NCI-H345 (cell line): ENCODE results near the gene SPOCK2.
"Not testable (repeated sequence)": the region's sequence is repeated elsewhere in the genome, so short reads cannot be mapped to it uniquely, and the experiment has no call there.

Experiments
- DNase-seq: peaks from one replicate; lab custom pipeline; 2025; lab: John Stamatoyannopoulos, UW

Gene SPOCK2, protein sequence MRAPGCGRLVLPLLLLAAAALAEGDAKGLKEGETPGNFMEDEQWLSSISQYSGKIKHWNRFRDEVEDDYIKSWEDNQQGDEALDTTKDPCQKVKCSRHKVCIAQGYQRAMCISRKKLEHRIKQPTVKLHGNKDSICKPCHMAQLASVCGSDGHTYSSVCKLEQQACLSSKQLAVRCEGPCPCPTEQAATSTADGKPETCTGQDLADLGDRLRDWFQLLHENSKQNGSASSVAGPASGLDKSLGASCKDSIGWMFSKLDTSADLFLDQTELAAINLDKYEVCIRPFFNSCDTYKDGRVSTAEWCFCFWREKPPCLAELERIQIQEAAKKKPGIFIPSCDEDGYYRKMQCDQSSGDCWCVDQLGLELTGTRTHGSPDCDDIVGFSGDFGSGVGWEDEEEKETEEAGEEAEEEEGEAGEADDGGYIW

DNA sequence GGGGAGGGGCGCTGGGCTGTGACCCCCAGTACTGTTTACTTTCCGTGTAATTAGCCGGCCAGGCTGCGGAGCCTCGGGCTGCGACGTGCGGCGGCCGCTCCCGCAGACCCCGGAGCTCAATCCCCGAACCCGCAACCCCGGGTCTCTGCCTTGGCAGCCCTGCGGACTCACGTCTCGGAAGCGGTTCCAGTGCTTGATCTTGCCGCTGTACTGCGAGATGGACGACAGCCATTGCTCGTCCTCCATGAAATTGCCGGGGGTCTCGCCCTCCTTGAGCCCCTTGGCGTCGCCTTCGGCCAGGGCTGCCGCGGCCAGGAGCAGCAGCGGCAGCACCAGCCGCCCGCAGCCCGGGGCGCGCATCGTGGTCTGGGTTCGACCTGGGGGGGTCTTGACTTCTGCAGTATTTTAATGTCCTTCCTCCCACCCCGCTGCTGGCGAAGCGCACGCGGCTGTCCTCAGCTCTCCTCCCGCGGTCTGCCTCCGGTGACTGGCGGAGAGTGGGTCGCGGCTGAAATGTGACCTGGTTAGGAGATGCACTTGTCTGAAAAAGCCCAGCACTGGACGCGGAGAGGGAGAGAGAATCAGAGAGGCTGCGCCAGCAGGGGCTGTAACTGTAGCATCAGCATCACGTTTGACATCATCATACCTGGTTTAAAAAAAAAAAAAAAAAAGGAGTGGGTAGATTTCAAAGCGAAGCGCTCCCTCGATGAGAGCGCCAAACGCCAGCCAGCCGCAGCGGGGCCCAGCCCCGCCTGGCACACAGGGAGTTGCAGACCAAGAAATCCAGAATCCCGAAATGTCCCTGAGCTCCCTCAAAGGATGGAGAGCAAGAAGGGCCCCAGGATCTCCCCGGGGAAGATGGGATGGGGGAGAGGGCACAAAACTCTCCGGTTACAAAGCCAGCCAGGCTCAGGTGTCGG, at the start of gene SPOCK2:
Gene SPOCK2 (minus strand): TSS at position 583 of the 920 bp plus-strand sequence. CDS start 223 bp downstream, at position 360.
- DNase-seq, result peak; percentile 9

DNA sequence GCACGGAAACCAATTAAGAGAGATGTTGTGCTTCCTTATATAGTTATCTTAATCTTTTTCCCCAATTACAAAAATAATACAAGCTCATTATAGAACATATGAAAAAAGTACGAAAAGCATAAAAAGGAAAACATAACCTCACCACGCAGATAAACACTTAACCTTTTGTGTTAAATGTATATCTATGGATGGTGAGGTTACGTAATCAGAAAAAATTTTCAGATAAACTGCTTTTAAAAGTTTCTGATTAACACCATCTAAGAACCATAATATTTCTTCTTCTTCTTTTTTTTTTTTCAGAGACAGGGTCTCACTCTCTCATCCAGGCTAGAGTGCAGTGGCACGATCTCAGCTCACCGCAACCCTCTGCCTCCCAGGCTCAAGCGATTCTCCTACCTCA, 49.2 kb upstream of the SPOCK2 start:
- no peak for DNase-seq

DNA sequence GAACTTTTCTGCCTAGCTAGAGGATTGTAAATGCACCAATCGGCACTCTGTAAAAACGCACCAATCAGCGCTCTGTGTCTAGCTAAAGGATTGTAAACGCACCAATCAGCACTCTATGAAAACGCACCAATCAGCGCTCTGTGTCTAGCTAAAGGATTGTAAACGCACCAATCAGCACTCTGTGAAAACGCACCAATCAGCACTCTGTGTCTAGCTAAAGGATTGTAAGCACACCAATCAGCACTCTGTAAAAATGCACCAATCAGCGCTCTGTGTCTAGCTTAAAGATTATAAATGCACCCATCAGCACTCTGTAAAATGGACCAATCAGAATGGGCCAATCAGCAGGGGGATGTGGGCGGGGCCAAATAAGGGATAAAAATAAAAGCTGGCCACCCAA, 47.9 kb upstream of the SPOCK2 start:
- not testable (repeated sequence) for DNase-seq

DNA sequence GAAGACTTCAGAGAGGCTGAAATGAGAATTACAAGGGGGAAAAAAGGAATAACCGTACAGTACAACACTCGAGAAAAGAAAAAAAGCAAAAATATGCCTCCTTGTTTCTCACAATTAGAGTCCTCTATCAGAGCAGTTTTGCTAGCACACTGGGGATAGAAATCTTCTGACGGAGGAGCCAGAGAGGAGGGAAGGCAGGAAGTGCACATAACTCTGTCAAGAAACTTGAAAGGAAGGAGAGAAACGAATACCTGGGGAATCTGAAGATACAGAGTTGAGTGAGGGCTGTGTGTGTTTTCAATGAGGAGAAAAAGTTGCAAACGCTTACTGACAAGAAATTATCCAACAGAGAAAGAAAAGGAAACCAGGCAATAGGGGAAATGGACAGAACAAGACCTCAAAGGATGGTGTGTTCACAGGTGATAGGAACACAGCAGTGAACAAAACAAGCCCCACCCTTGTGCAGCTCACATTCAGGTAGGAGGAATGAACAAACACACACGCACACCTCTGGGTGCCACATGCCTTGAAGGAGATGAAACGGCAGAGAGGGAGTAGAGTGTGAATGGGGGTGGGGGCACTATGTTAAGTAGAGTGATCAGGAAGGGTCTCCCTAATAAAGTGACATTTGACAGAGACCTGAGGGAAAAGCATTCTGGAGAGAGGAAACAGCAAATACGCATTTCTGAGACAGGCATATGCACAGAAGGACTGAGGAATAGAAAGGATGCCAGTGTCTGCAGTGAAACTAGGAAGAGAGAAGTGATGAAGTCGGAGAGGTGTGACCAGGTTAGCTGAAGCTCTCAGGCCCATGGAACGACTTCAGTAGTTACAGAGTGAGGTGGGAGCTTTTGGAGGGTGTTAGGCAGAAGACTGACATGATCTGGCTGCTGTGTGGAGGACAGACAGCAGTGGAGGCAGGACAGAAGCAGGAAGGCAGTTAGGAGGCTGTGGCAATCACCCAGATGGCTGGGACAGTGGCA, 46.7 kb upstream of the SPOCK2 start:
- DNase-seq, result no peak

DNA sequence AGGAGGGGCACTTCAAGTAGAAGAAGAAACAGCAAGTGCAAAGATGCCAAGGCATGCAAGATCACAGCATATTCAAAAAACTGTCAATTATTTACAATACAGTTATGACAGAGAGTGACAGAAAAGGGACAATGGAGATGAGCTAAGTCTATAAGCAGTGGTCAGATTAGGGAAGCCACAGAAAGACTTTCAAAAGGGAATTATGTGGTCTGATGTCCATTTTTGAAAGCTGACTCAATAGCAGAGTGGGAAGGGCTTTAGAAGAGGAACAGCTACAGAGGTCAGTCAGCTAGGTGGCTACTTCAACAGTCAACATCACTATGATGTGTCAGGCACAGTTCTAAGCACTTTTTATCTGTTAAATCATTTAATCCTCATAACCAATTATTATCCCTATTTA, 45.2 kb upstream of the SPOCK2 start:
- no peak for DNase-seq

DNA sequence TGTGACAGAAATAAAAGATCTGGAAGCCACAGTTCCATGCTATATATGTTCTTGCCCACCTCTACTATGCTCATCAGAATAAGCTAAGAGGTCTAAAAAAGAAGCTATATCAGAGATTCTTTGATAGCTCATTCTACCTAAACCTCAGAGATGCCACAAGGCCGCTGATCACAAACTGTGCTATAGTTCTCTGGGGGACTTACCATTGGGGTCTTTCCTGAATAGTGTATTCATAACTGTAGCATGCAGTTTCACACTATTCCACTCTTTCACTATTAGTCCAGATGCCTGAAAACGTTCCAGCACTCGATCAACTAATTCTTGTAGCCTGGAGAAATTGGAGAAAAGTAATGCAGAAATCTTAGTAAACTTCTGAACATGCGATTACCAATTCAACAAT, 44.5 kb upstream of the SPOCK2 start:
- DNase-seq, result no peak

DNA sequence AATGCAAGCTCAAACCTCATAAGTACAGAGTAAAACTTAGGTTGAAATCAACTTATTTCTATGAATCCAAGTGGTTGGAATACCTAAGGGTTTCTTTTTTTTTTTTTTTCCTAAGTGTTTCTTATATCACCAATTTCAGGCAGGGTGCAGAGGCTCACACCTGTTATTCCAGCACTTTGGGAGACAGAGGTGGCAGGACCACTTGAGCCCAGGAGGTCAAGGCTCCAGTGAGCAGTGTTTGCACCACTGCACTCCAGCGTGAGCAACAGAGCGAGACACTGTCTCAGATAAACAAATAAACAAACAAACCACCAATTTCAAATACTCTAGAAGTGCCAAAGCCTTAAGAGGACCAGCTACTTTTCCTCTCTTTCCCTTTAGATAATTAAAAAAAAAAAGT, 39.2 kb upstream of the SPOCK2 start:
- no peak for DNase-seq

DNA sequence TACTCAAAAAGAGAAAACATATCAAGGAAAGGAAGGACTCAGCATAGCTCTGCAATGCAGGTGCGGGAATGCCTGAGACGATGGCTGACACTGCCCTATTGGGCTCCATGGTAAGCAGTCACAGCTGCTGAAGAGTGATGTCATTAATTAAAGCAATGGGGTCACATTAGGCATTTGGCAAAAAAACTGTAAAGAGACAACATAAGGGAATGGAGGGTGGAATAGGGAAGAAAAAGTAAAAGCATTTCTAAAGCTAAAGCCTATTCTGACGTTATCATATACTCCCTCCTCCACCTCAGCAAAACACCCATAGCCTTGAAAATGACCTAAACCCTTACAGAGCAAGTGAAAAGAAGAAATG, 38.5 kb upstream of the SPOCK2 start:
- DNase-seq, result no peak

DNA sequence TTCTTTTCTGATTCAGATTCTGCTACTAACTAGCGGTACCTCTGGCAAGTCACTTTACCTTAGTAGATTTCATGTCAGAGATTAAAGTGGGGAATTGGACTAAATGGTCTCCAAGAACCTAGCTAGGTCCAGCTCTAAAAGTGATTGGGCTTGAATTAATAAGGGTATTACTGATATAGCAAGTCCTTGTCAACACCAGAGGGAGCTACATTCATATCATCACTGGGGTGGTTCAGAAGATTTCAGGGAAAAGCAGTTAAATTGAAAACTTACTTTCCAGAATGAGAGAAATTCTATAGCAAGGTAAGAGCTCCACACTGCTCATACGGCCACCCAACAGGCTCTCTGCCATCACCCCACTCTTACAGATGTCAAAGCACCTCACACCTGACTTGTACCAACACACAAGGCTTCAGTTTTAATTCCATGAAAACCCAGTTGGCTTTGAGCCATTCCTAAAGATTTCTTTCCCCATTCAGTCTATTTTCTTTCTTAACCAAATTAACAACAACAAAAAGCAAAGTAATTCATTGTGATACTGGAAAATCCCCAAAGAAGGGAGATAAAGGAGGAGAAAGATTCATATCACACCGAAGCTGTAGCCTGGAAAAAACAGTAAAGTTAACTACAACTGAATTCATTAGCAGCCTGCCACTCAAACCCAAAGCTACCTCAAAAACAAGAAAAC, 38.0 kb upstream of the SPOCK2 start:
- DNase-seq, result no peak

DNA sequence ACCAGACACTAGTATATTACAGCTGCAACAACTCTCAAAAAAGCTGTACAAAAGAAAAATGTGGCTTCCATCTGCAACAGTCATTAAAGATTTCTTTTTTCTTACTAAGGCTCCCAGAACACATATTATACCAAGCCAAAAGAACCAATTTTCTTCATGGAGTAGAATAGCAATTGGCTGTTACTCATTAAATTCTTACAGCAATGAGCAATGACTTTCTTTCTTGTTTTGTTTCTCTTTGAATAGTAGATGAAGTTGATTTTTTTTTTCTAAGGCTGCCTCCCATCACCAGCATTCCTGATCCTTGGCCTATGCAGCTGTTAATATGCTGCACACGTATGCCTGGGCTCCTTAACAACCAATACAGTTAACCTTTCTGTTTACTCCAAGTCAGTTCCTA, 36.6 kb upstream of the SPOCK2 start:
- DNase-seq, result no peak

DNA sequence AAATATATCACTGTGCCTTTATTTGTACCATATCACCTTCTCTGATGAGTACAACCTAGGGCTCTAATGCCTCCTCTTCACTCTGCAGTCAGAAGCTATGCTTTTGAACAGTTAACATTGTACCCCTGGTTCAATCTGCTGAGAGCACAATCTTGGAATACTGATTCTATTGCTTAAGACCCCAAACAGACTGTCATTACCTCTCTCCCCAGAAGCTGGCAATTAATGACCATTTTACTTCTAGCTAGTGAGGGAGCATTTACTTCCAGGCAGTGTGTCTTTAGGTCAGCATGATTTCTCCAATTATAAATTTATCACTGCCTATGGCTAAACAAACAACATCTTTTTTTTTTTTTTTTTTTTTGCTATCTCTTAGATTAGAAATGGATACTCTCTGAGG, 36.0 kb upstream of the SPOCK2 start:
- no peak for DNase-seq

DNA sequence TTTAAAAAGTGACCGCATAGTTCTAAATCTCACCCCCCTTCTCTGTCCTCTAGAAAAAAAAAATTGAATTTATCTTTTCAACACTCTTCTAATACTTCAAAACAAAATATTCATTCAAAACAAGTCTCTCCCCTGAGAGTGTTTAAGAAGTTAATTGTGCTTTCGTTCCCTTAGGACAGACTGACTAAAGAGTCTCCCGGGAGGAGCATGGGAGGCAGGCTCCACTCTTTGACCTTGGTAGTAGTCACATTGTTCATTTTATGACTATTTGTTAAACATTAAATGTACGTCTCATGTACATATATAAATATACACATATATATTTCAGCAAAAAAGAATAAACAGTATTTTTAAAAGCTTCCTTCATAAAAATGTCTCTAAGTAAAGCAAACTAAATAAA, 35.3 kb upstream of the SPOCK2 start:
- no peak for DNase-seq

DNA sequence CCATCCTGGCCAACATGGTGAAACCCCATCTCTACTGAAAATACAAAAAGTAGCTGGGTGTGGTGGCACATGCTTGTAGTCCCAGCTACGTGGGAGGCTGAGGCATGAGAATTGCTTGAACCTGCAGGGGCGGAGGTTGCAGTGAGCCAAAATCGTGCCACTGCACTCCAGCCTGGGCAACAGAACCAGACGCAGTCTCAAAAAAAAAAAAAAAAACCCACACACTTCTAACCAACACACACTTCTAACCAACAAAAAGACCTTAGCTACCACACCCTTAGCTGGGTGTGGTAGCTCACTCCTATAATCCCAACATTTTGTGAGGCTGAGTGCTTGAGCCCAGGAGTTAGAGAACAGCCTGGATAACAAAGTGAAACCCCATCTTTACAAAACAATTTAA, 33.9 kb upstream of the SPOCK2 start:
- DNase-seq, result no peak

DNA sequence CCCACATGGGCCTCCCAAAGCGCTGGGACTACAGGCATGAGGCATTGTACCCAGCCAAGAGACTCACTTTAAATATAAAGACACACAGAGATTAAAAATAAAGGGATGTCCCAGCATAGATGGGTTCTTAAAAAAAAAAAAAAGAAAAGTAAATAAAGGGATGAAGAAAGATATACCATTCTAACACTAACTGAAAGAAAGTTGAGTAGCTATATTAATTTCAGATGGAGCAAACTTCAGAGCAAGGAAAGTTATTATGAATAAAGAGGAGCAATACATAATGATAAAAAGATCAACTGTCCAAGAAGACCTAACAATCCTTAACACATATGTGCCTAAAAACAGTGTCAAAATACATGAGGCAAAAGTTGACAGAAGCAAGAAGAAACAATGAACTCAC, 33.0 kb upstream of the SPOCK2 start:
- no peak for DNase-seq

DNA sequence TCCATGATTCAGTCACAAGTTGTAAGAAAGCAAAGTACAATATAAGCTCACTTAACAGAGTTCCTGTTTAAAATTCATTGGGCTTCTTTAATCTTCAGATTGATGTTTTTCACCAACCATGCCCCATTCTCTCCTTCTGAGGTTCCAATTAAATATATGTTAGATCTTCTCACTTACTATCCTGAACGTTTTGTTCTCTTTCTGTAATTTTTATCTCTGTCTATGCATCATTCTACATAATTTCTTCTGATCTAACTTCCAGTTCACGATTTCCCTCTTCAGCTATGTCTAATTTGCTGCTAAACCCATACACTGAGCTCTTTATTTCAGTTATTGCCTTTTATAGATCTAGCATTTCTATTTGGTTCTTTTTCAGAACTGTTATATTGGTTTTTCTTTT, 28.0 kb upstream of the SPOCK2 start:
- DNase-seq, result no peak

DNA sequence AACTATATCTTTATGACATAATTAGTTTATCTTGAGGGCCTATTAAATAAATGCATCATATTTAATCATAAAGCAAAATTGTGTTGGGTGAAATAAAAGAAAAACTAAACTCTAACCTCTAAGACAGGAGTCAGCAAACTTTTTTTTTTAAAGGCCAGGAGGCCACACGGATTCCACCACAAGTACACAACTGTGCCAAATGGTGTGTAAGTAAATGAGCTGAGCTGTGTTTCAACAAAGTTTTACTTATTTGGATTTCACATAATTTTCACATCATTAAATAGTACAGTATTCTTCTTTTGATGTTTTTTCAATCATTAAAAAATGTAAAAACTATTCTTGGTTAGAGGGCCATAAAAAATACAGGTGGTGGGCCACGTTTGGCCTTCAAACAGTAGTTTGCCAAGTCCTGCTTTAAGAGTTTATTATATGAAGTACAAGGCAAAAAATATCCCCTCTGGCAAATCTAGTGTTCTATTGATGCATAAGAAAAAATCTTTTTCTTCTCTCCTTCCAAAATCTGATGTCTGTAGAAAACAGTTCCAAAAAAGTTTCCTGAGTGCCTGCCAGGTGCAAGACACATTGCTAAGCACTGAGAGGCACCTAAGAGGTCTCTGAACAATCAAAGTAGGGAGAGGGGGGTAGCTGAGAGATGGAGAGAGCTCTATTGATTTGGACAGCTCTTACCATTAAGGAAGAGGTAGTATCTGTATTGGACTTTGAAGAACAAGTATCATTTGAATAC, 26.5 kb upstream of the SPOCK2 start:
- DNase-seq, result no peak

DNA sequence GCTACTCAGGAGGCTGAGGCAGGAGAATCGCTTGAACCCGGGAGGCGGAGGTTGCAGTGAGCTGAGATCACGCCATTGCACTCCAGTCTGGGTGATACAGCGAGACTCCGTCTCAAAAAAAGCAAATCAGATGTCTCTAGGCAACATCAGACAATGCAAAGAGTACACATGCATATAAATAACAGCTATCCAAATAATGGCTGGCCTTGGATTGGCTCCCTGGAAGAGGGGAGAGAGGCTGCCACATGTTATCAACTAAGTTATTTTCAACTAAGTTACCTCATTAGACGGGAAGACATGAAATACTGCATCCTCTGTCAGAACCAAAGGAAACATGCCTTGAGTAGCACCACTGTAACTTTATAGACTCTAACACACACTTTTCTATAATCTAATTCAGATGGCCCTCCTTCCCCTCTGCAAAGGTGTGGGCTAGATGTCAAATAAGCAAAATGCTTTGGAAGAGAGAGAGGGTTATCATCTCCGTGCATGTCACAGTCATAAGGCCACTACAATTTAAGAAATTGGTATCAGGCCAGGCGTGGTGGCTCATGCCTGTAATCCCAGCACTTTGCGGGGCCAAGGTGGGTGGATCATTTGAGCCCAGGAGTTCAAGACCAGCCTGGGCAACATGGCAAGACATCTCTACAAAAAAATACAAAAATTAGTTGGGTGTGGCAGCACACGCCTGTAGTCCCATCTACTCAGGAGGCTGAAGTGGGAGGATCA, 22.5 kb upstream of the SPOCK2 start:
- DNase-seq, result no peak

DNA sequence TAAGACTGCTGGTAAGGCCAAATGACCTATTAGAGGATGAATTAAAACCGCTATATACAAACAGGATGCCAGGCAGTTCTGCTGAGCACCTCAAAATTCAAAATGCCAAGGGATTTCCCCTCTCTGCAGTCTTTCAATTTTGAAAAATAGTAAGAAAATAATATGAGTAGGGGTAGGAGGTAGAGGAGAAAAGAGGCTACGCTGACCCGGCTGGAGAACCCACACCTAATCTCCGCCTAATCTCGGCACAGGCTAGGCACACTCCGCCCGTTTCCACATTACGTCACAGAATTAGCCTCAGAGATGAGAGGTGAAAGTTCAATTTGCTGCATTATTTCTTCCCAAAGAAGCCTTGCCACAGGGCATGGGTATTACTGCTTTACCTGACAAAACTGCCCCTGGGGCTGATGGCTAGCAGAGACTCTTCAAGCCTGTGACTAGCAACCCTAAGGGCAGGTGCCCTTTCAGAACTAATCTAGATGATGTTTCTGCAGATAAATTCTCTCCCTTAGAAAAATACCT, 21.3 kb upstream of the SPOCK2 start:
- DNase-seq, result no peak

DNA sequence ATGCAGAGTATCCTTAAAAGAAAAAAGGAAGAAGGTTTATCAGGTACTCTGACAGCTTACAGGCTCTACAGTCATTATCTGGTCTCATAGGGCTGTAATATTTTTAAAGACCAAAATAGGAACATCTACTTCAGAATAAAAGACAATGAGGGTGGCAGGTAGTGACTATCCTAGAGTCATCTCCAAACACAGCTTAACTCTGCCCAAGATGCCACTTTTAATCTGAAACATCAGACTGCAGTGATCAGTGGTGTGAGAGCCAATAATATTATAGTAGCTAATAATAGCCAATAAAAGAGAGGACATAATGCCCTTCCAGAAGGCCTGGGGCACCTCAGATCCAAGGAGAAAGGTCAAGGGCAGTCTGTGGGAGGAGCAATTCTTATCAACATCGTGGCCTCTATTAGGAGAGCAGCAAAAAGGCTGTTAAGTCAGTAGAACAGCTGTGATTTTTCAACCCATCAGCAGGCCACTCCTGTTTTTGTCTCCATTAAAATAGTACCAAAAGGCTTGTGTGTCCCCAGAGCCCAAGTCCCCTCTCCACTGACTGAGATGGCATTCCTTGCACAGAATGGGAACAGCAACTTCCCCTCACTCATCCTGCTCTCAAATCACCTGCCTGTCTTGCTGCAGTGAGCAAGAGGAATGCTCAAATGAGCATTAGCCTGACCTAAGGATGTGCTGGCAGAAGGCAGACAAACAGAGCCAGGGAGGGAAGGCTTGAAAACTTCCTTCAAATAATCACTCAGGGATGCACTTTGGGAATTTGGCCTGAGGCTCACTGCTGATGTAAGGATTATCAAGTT, 20.7 kb upstream of the SPOCK2 start:
- DNase-seq, result no peak
